Neural cell (in vitro differentiated cells): ENCODE results near the gene SLC41A3. TPM values are rescaled to one million over a fixed set of nuclear protein-coding genes. Genes with fewer than 3 reads are reported as not detected.

Source experiments
- H2AFZ ChIP-seq: fragments of 200-600, 300-800 bp; sonication (generic), shearing (Covaris generic); 2 replicates; pipeline ENCODE4 v1.6.0; 2014; ENCODE audit warnings: low read depth, mild to moderate bottlenecking, antibody characterized with exemption, low read length, moderate library complexity
- H3F3A ChIP-seq: fragments of 200-600 bp; shearing (Covaris generic); 2 replicates; pipeline ENCODE4 v1.6.1; 2016; ENCODE audit warnings: mild to moderate bottlenecking, moderate library complexity, mixed read lengths, antibody characterized with exemption, low read length; ENCODE audit not compliant: insufficient read depth, poor library complexity, severe bottlenecking
- H3K27ac ChIP-seq: fragments of 200-600, 300-800 bp; sonication (generic), shearing (Covaris generic); 2 replicates; pipeline ENCODE4 v1.5.1; 2014; ENCODE audit warnings: mild to moderate bottlenecking, low read length, moderate library complexity
- H3K27me3 ChIP-seq: fragments of 300-800, 200-600 bp; sonication (generic), shearing (Covaris generic); 2 replicates; pipeline ENCODE4 v1.6.0; 2014; ENCODE audit warnings: mild to moderate bottlenecking, low read depth, low read length, moderate library complexity; ENCODE audit not compliant: insufficient read depth
- H3K36me3 ChIP-seq: fragments of 300-800, 200-600 bp; sonication (generic), shearing (Covaris generic); 2 replicates; pipeline ENCODE4 v1.5.1; 2014; ENCODE audit warnings: mild to moderate bottlenecking, antibody characterized with exemption, low read length, moderate library complexity; ENCODE audit not compliant: insufficient read depth
- H3K4me2 ChIP-seq: fragments of 300-800, 200-600 bp; sonication (generic), shearing (Covaris generic); 2 replicates; pipeline ENCODE4 v1.6.0; 2014; ENCODE audit warnings: mild to moderate bottlenecking, low read length
- H3K4me3 ChIP-seq: fragments of 300-800, 200-600 bp; sonication (generic), shearing (Covaris generic); 2 replicates; pipeline ENCODE4 v1.5.1; 2014; ENCODE audit warnings: mild to moderate bottlenecking, low read length, moderate library complexity
- H3K79me2 ChIP-seq: fragments of 200-600 bp; shearing (Covaris generic); replicated peaks from 2 replicates; pipeline ENCODE4 v1.6.0; 2014; ENCODE audit warnings: mild to moderate bottlenecking, low read length, moderate library complexity; ENCODE audit not compliant: insufficient read depth
- H3K9ac ChIP-seq: fragments of 300-800, 200-600 bp; sonication (generic), shearing (Covaris generic); 2 replicates; pipeline ENCODE4 v1.6.1; 2016; ENCODE audit warnings: mild to moderate bottlenecking, low read length, mixed read lengths
- H3K9me2 ChIP-seq: fragments of 200-600 bp; shearing (Covaris generic); 2 replicates; pipeline ENCODE4 v1.6.1; 2016; ENCODE audit warnings: mild to moderate bottlenecking, low read length, mixed read lengths; ENCODE audit not compliant: insufficient read depth
- H3K9me3 ChIP-seq: fragments of 200-600, 300-800 bp; sonication (generic), shearing (Covaris generic); 2 replicates; pipeline ENCODE4 v1.6.1; 2016; ENCODE audit warnings: mild to moderate bottlenecking, mixed run types, low read length, moderate library complexity, mixed read lengths
- H4K20me1 ChIP-seq: fragments of 200-600 bp; shearing (Covaris generic); 2 replicates; pipeline ENCODE4 v1.6.1; 2016; ENCODE audit warnings: mild to moderate bottlenecking, mixed run types; ENCODE audit not compliant: insufficient read depth
- CTCF ChIP-seq: fragments of 450-650 bp; IDR thresholded peaks from 2 replicates; pipeline ENCODE4 v1.5.1; 2014; ENCODE audit warnings: antibody characterized with exemption, mild to moderate bottlenecking, moderate library complexity; ENCODE audit not compliant: poor library complexity, severe bottlenecking
- EP300 ChIP-seq: fragments of 450-650 bp; conservative IDR thresholded peaks from 2 replicates; pipeline ENCODE4 v1.6.1; 2014; ENCODE audit warnings: antibody characterized with exemption, mild to moderate bottlenecking, moderate library complexity; ENCODE audit not compliant: poor library complexity, severe bottlenecking
- EZH2 ChIP-seq: fragments of 200-600, 300-800 bp; shearing (Covaris generic), sonication (generic); IDR thresholded peaks from 2 replicates; pipeline ENCODE4 v1.6.1; 2014; ENCODE audit warnings: antibody characterized with exemption, low read length, borderline replicate concordance, mild to moderate bottlenecking; ENCODE audit not compliant: insufficient read depth, poor library complexity, severe bottlenecking
- MXI1 ChIP-seq: fragments of 450-650 bp; conservative IDR thresholded peaks from 2 replicates; pipeline ENCODE4 v1.6.1; 2014; ENCODE audit warnings: antibody characterized with exemption, mild to moderate bottlenecking; ENCODE audit not compliant: poor library complexity, severe bottlenecking
- POLR2AphosphoS5 ChIP-seq: IDR thresholded peaks from 2 replicates; pipeline ENCODE4 v1.6.1; 2012
- RAD21 ChIP-seq: fragments of 450-650 bp; conservative IDR thresholded peaks from 2 replicates; pipeline ENCODE4 v1.6.1; 2014; ENCODE audit warnings: antibody characterized with exemption, mild to moderate bottlenecking, moderate library complexity
- REST ChIP-seq: IDR thresholded peaks from 2 replicates; pipeline ENCODE4 v1.6.1; 2012; ENCODE audit warnings: borderline replicate concordance
- SMC3 ChIP-seq: fragments of 450-650 bp; conservative IDR thresholded peaks from 2 replicates; pipeline ENCODE4 v1.6.1; 2014; ENCODE audit warnings: antibody characterized with exemption, mild to moderate bottlenecking, moderate library complexity; ENCODE audit not compliant: poor library complexity
- TAF1 ChIP-seq: IDR thresholded peaks from 2 replicates; pipeline ENCODE4 v1.6.1; 2012; ENCODE audit warnings: low read depth
- polyA plus RNA-seq: library from polyadenylated mRNA; depleted of rRNA; stranded (reverse); fragments of >200 nt; gene quantifications from 2 replicates; pipeline ENCODE4 v1.2.3, GENCODE V29; 2014

SLC41A3 gene
- polyA plus RNA-seq, 1 donor from 2014 or later, result 80.0 TPM

- TF ChIP-seq REST (no peak), SMC3 (no peak), MXI1 (no peak), POLR2AphosphoS5 (no peak), TAF1 (no peak), CTCF (no peak), RAD21 (no peak), EP300 (no peak), EZH2 (no peak)
- Histone ChIP-seq H3K79me2 (no peaks in the 10 kb centered on the region), H3K4me3 (no peak overlapping the region), H3K4me2 (no peak overlapping the region), H3K9ac (no peak overlapping the region), H3K27me3 (no peaks in the 10 kb centered on the region), H2AFZ (no peak overlapping the region), H3K36me3 (no peaks in the 10 kb centered on the region), H4K20me1 (no peaks in the 10 kb centered on the region), H3K27ac (no peak overlapping the region), H3K9me3 (no peaks in the 10 kb centered on the region), H3F3A (no peaks in the 10 kb centered on the region), H3K9me2 (no peaks in the 10 kb centered on the region)
Observed at GRCh38 chr3:126053513-126053912, 30.4 kb downstream of the SLC41A3 start.

DNA sequence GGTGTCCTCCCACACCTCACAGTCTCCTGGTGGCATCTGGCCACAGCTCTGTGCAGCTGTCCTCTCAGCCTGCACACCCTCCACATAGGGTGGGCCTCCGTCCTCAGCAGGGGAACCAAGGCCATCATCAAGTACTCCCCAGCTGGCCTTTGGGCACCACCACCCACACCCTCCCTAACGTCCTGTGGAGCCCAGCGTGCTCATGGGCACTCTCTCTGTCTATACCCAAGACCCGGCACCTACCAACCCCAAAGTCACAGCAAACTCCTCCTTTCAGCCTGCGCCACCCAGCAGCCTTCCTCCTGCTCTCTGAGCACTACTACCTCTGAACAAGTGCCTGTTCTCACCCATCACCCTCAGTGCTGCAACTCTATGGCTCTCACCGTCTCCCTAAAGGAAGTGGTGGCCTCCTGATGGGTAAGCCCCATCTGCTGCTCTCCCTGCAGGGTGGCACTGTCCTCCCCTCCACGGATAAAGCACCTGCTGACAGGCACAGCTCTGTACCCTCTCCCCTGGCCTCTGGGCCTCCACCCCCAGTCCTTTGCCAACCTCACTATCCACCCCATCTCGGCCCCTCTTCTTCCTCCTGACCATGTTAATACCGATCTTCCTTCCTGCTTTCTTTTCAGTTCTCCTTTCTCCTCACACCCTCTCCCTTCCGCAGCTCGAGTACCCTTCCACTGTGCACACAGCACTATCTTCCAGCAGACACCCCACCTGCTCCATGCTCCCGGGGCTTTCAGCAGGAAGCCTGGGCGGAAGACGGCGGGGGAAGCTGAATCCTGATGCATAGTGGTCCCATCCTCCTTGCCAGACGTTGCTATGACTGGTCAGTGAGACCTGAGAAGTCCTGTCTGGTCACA, 31.5 kb downstream of the SLC41A3 start:
- no peak overlapping the region for H3K27ac ChIP-seq
- H3K27me3 ChIP-seq, result no peaks in the 10 kb centered on the region
- TF ChIP-seq EZH2, result no peak
- H3K4me3 ChIP-seq, result no peak overlapping the region
- no peaks in the 10 kb centered on the region for H3K79me2 ChIP-seq
- no peaks in the 10 kb centered on the region for H3K9me2 ChIP-seq
- H2AFZ ChIP-seq, result no peak overlapping the region
- H3K36me3 ChIP-seq, result no peaks in the 10 kb centered on the region
- H3K9me3 ChIP-seq, result no peaks in the 10 kb centered on the region
- no peaks in the 10 kb centered on the region for H3F3A ChIP-seq
- no peaks in the 10 kb centered on the region for H4K20me1 ChIP-seq
- H3K9ac ChIP-seq, result no peak overlapping the region
- no peak overlapping the region for H3K4me2 ChIP-seq
